ENCODE measurements around the gene ADSS2. TPM values are rescaled to one million over a fixed set of nuclear protein-coding genes. Genes with fewer than 3 reads are reported as not detected.
A peak's percentile ranks its signal among the peaks of the same experiment; 100 is the strongest.

ADSS2 gene
- total RNA-seq, 2 experiments from 2014 or later: 53.3 to 54.6 TPM

DNA sequence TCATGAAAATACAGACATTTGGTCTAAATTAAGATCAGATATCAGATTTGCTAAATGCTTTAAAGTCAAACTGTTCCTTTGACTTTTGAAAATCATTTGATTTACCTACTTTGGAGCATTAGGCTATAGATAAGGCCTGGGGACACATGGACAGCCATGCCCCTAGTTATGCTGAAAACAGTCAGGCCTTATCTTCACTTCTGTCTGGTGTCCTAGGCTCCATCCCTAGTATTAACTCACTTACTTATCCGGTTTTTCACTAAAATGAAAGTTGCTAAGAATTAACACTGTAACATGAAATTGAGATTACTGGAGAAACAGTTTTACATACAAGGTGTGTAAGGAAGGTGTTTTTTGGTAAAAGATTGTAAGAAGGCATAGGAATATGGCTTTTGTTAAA lies 4.9 kb upstream of the ADSS2 start:
- Mint-ChIP-seq H3K4me1 (ENCODE audit: low read depth) (peaks cover 22% of the 10 kb centered on the region), H3K9me3 (ENCODE audit: insufficient read depth) (peaks cover 7% of the 10 kb centered on the region), H3K27me3 (ENCODE audit: low read depth) (no peaks in the 10 kb centered on the region), H3K27ac (no peak overlapping the region), H3K36me3 (ENCODE audit: low read depth) (peaks cover 23% of the 10 kb centered on the region), H3K4me3 (no peak overlapping the region)
- DNase-seq (no peak), ATAC-seq (no peak)
- CTCF ChIA-PET: no interaction called here
- POLR2A ChIA-PET: no interaction called here

DNA sequence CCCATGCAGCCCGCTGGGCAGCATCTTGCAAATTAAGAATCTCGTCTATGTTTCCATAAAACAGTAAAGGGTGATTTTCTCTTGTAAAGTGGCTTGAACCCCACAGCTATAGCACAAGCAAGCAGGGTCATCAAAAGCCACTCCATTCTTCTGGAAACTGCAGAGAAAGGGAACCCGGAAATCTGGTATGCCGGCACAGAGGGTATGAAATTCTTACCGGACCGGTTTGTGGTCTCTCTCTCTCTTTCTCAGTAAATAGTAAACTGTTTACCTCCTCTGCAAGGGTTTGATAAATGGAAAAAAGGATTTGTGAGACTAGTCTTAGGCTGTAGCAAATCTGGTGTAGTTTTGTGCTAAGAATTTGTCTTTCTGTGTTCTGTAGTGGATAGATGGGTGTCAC lies 2.7 kb upstream of the ADSS2 start:
- DNase-seq (no peak), ATAC-seq (no peak)
- Mint-ChIP-seq H3K4me3 (no peak overlapping the region), H3K9me3 (ENCODE audit: insufficient read depth) (peaks cover 3% of the 10 kb centered on the region), H3K4me1 (ENCODE audit: low read depth) (peaks cover 17% of the 10 kb centered on the region), H3K36me3 (ENCODE audit: low read depth) (peaks cover 22% of the 10 kb centered on the region), H3K27ac (no peak overlapping the region), H3K27me3 (ENCODE audit: low read depth) (no peaks in the 10 kb centered on the region)
- ChIA-PET CTCF (no interaction called here), POLR2A (no interaction called here)

DNA sequence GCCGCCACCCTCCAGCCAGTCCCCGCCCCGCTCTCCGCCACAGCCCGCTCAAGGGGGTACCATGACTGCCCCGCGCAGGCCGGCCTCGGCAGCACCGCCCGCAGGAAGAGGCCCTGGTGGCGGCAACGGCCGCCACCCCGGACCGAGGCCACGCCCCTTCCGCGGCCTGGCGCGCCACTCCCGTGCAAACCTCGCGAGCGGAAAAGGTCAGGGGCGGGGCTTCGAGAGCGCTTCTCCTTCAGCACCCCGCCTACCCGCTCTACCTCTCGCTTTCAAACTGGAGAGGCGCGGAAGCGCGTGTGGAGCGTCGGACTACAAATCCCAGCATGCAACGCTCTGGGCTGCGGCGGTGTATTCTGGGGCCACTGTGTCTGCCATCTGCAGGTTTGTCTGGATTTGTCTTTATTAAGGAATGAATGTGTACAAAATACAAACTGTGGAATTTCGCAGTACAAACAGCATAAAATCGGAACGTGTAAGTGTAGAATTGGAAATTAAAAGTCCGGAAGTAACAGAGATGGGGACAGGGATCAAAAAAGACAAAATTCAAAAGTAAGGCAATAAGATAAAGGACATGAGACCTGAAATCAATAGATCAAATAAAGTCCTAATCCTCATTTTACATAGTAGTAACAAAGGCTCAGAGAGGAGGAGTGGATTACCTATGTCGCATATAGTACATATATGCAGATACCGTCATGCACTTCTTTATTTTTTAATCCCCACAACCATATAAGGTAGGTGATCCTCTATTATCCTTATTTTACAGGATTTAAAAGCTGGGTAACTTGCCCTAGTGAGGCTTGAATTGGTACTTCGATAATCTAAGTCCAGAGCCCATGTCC lies 464 bp upstream of the ADSS2 start:
- H3K27me3 Mint-ChIP-seq (ENCODE audit: low read depth): no peaks in the 10 kb centered on the region
- CTCF ChIA-PET: interaction anchor here (0.9 kb wide), 1 partner anchor 127 kb away, joined by 3 read pairs; no protein-coding TSS in a partner anchor

DNA sequence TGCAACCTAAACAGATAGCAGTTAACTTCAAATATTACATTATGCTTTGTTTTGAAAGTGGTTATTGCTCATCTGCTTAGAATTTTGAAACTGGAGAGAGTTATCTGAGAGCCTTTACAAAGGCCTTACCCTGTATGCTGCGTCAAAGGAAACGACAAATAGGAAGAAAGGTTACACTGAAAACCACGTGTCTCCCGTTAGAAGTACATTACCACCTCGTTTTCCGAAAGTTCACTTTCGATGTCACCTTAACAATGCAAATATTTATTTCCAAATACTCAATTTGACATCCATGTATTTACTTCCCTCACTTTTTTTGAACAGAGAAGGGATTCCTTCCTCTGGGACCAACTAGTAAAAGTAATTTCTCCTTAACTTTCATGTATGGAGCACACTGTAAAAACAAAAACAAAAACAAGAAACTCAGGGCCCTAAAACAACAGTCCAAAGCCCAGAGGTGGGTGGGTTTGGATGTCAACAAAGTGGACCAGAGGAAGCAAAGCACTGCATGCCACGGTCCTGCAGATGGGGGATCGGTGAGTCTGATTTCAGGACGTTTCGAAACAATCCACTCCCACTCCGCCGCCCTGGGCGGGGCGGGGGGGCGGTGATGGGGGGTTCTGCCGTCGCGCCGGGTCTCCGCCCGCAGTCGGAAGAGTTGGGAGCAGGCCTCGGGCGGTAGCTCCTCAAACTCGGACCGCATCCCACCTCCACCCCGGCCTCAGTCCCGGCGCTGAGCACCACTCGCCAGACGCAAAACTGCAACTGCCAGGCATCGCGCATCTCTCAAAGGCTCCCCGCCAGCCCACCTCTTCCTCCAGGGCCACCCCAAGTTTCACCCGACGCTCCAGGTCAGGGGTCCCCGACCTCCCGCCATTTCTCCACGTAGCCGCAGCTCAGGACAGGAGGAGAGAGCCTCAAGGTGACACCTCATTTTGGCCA lies 841 bp downstream of the ADSS2 start:
- POLR2A ChIA-PET: interaction anchor here (0.6 to 1.6 kb wide), 13 partner anchors 9 to 180 kb away, joined by 3 to 13 read pairs (median 3); partner anchors contain the start of gene CATSPERE
- Mint-ChIP-seq H3K27me3 (ENCODE audit: low read depth) (no peaks in the 10 kb centered on the region), H3K4me1 (ENCODE audit: low read depth) (peaks cover 47% of the 10 kb centered on the region)

More for the DNA sequence above, 464 bp upstream of the ADSS2 start:
- POLR2A ChIA-PET: interaction anchor here (1.0 to 1.6 kb wide), 6 partner anchors 9 to 181 kb away, joined by 3 to 13 read pairs (median 5); partner anchors contain the start of gene CATSPERE
- Mint-ChIP-seq H3K36me3 (ENCODE audit: low read depth) (peaks cover 33% of the 10 kb centered on the region), H3K27ac (peak overlapping the region; percentile 95), H3K4me3 (peak overlapping the region; percentile 90), H3K9me3 (ENCODE audit: insufficient read depth) (no peaks in the 10 kb centered on the region), H3K4me1 (ENCODE audit: low read depth) (peaks cover 36% of the 10 kb centered on the region)
- DNase-seq: peak; percentile 99
- peak; percentile 96 for ATAC-seq

DNA sequence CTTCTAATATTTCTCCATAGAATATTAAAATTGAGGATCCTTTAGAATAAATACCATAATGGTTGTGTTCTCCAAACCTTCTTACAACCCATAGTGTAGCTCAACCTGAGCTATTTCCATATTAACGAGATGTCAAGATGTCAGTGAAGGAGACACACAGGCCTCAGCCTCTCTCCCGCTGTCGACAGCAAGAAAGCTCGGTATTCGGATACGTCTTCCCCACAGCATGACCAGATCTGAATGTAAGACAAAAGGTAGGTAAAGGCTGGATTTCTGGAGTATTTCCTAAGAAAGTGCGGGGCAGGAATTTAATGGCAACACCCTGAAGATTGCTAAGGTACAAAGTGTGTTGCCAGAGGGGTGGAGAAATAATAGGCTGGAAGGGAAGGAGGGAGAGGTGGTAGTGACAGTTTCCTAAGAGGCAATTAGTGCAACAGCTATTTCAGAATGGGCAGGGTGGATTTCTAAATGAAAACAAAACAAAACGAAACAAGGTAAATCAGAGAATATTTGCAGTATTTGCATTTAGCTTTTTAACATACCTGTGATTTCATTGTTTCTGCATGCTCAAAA lies 1.7 kb downstream of the ADSS2 start:
- H3K36me3 Mint-ChIP-seq (ENCODE audit: low read depth): peaks cover 48% of the 10 kb centered on the region
- peak overlapping the region; percentile 95 for H3K27ac Mint-ChIP-seq
- DNase-seq (no peak), ATAC-seq (no peak)
- H3K27me3 Mint-ChIP-seq (ENCODE audit: low read depth): no peaks in the 10 kb centered on the region
- POLR2A ChIA-PET: interaction anchor here (0.6 to 1.3 kb wide), 4 partner anchors 8 to 125 kb away, joined by 3 to 4 read pairs (median 3); partner anchors contain the start of gene CATSPERE
- no peaks in the 10 kb centered on the region for H3K9me3 Mint-ChIP-seq (ENCODE audit: insufficient read depth)
- peaks cover 55% of the 10 kb centered on the region for H3K4me1 Mint-ChIP-seq (ENCODE audit: low read depth)
- CTCF ChIA-PET: interaction anchor here (0.7 to 1.2 kb wide), 3 partner anchors 8 to 520 kb away, joined by 3 to 6 read pairs (median 5); a partner anchor contains a TSS
- H3K4me3 Mint-ChIP-seq: peak overlapping the region; percentile 90

More for the DNA sequence above, 841 bp downstream of the ADSS2 start:
- peak overlapping the region; percentile 90 for H3K4me3 Mint-ChIP-seq
- H3K27ac Mint-ChIP-seq: peak overlapping the region; percentile 95
- peaks cover 42% of the 10 kb centered on the region for H3K36me3 Mint-ChIP-seq (ENCODE audit: low read depth)
- CTCF ChIA-PET: interaction anchor here (1.2 kb wide), 1 partner anchor 9 kb away, joined by 5 read pairs; no protein-coding TSS in a partner anchor
- H3K9me3 Mint-ChIP-seq (ENCODE audit: insufficient read depth): no peaks in the 10 kb centered on the region
- ATAC-seq (peak; percentile 11), DNase-seq (peak; percentile 69)

DNA sequence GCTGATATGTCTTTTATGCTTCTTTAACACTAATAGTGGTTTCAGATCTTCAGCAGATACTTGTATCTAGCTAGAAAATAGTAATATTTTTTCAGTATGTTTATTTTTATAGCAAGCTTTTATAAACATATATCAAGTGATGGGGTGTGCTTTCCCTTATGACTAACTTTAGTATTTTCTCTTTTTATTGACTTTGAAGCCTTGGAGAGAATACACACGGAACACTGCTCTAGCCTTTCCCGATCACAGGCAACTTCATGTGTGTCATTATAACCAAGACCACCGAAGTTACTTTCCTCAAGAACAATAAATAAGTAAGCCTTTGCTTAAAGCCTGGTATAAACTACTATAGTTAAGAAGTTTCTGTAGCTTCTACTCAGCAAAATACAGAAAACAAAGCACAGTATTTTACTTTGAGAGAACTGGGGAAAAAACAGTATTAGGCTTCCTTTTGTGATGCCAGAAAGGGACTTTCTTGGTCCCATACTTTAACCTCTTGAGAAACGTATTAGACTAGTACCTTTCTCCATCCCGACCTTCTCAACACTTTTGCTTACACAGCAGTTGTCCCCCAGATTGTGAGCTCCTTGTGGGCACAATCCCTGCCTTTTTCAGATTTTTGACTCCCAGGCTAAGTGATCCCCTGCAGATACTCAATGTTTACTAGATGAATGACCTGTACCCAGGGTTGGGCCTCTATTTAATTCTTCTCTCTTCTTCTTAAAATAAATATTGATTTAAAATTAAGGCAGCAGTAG lies 3.3 kb downstream of the ADSS2 start:
- Mint-ChIP-seq H3K4me1 (ENCODE audit: low read depth) (peaks cover 58% of the 10 kb centered on the region), H3K27me3 (ENCODE audit: low read depth) (no peaks in the 10 kb centered on the region), H3K9me3 (ENCODE audit: insufficient read depth) (no peaks in the 10 kb centered on the region), H3K4me3 (no peak overlapping the region), H3K27ac (no peak overlapping the region), H3K36me3 (ENCODE audit: low read depth) (peaks cover 53% of the 10 kb centered on the region)
- DNase-seq: no peak
- CTCF ChIA-PET: interaction anchor here (1.1 kb wide), 1 partner anchor 33 kb away, joined by 3 read pairs; no protein-coding TSS in a partner anchor
- no peak for ATAC-seq
- POLR2A ChIA-PET: interaction anchor here (0.6 kb wide), 1 partner anchor 16 kb away, joined by 3 read pairs; no protein-coding TSS in a partner anchor

DNA sequence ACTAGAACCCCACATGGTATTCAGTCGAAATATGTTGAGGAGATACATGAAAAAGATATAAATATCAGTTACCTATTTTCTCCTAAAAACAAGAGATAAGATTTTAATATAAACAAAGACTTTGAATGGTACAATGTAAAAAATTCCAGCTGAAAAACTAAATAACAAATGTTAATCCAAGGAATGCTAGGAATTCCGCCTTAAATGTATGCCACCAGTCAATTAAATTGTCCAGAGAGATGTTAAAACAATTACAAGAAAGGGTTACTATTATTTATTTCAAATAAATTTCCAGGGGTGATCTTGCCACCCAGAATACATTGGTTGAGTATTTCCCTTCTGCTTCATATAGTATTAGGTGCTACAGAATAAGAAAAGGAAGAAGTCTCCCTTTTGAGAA lies 4.2 kb downstream of the ADSS2 start:
- DNase-seq: no peak
- no peak for ATAC-seq
- Mint-ChIP-seq H3K4me3 (no peak overlapping the region), H3K9me3 (ENCODE audit: insufficient read depth) (no peaks in the 10 kb centered on the region), H3K27ac (no peak overlapping the region), H3K27me3 (ENCODE audit: low read depth) (no peaks in the 10 kb centered on the region), H3K4me1 (ENCODE audit: low read depth) (peaks cover 55% of the 10 kb centered on the region), H3K36me3 (ENCODE audit: low read depth) (peaks cover 53% of the 10 kb centered on the region)
- ChIA-PET POLR2A (no interaction called here), CTCF (interaction anchor here (0.9 kb wide), 1 partner anchor 123 kb away, joined by 4 read pairs; no protein-coding TSS in a partner anchor)

DNA sequence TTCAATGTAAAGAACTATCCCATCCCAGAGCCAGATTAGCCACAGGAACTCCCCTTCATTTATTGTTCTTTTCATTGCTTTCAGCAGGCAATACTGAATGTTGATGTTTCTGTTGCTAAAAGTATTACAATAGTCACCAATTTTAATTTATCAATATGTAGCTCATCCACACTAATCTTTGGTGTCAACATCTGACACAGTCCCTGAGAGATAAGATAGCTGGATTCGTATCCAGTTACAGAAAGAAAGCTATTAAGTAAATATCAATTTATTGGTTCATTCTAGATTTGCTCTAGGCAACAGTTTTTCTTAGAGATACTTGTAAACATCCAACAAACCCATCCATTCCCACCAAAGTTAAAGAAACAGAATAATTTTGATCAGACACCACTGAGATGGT lies 4.7 kb downstream of the ADSS2 start:
- POLR2A ChIA-PET: interaction anchor here (0.8 kb wide), 1 partner anchor 77 kb away, joined by 3 read pairs; no protein-coding TSS in a partner anchor
- H3K9me3 Mint-ChIP-seq (ENCODE audit: insufficient read depth): no peaks in the 10 kb centered on the region
- no peak overlapping the region for H3K4me3 Mint-ChIP-seq
- ATAC-seq (no peak), DNase-seq (no peak)
- H3K27ac Mint-ChIP-seq: no peak overlapping the region
- no peaks in the 10 kb centered on the region for H3K27me3 Mint-ChIP-seq (ENCODE audit: low read depth)
- CTCF ChIA-PET: interaction anchor here (0.9 kb wide), 1 partner anchor 123 kb away, joined by 4 read pairs; no protein-coding TSS in a partner anchor
- H3K36me3 Mint-ChIP-seq (ENCODE audit: low read depth): peaks cover 53% of the 10 kb centered on the region
- H3K4me1 Mint-ChIP-seq (ENCODE audit: low read depth): peaks cover 52% of the 10 kb centered on the region

DNA sequence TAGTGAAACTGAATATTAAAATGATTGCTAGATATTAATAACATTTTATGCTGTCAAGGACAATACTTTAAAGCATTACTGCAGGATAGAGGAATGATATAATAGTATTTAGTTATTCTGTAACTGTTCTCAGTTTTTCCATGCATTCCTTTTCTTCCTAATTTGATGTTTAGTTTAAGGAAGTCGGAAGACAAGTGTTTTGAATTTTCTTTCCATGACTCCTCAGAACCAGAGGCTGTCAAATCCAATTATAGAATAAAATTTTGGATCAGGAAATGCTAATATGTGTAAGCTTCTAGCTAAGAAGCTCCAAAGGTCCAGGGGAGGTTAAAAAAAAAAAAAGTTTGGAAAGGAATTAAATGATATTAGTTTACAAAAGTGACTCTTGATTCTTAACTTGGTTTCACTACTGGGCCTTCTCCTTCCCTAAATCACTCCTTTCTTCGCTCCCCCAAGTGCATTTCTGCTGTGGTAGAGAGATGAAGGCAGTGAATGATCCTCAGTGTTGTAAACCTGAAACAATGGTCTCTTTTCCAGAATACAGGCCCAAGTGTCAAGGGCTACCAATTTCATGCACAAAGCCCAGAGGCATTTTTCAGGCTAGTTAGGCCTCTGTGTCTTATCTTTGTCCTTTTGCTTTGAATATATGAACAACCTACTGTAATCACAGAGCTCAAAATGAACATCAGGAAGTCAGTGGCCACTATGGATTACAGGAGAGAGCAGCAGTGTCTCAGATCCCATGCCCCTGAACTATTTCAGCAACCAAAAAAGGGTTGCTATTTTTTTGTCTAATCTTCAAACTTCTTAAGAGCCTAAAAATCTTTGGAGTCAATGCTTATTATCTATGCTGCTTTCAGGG lies 6.2 kb downstream of the ADSS2 start:
- DNase-seq (no peak), ATAC-seq (no peak)
- peak overlapping the region; percentile 58 for H3K27ac Mint-ChIP-seq
- no peak overlapping the region for H3K4me3 Mint-ChIP-seq
- no peaks in the 10 kb centered on the region for H3K27me3 Mint-ChIP-seq (ENCODE audit: low read depth)
- POLR2A ChIA-PET: interaction anchor here (0.6 kb wide), 1 partner anchor 10 kb away, joined by 3 read pairs; no protein-coding TSS in a partner anchor
- no peaks in the 10 kb centered on the region for H3K9me3 Mint-ChIP-seq (ENCODE audit: insufficient read depth)
- H3K36me3 Mint-ChIP-seq (ENCODE audit: low read depth): peaks cover 53% of the 10 kb centered on the region
- peaks cover 52% of the 10 kb centered on the region for H3K4me1 Mint-ChIP-seq (ENCODE audit: low read depth)
- CTCF ChIA-PET: interaction anchor here (1.1 kb wide), 1 partner anchor 146 kb away, joined by 3 read pairs; no protein-coding TSS in a partner anchor

DNA sequence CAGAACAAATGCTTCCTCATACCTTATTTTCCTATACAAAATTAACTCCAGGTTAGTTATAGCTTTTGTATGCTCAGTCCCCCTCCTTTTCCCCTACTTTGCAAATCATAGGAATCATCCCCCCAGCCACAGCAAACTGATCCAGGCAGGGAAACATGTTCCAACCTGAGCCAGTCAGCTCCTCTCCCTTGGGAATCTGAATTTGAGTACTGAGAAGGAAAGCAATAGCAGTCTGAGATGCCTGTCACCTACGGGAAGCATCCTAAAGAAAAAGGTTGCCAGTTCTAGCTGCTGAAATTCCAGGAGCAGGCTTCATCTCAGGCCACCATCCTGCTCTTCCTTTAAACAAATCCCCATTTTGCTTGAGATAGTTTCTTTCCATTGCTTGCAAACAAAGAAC lies 6.9 kb downstream of the ADSS2 start:
- Mint-ChIP-seq H3K36me3 (ENCODE audit: low read depth) (peaks cover 51% of the 10 kb centered on the region), H3K4me1 (ENCODE audit: low read depth) (peaks cover 45% of the 10 kb centered on the region), H3K27me3 (ENCODE audit: low read depth) (no peaks in the 10 kb centered on the region), H3K9me3 (ENCODE audit: insufficient read depth) (no peaks in the 10 kb centered on the region), H3K4me3 (no peak overlapping the region), H3K27ac (no peak overlapping the region)
- DNase-seq (no peak), ATAC-seq (no peak)
- POLR2A ChIA-PET: no interaction called here
- CTCF ChIA-PET: no interaction called here

Data from activated CD8-positive, alpha-beta T cell treated with anti-CD3 and anti-CD28 coated beads, Interleukin-2, amount 10 ng/mL, durations not matched to agents 7 days and 5 days (primary cell).